ENCODE data around the gene MYL7.

Gene MYL7

GRCh38 chr7:44101966-44102845 is 38.9 kb downstream of the MYL7 start:
- in situ Hi-C loops (cut with MboI; ENCODE audit: low sequenced_read_pairs), result no loop called here

GRCh38 chr7:44101303-44101965 is 39.7 kb downstream of the MYL7 start:
- in situ Hi-C loops (cut with MboI; ENCODE audit: low sequenced_read_pairs), result no loop called here

GRCh38 chr7:44100458-44101302 is 40.5 kb downstream of the MYL7 start:
- in situ Hi-C loops (cut with MboI; ENCODE audit: low sequenced_read_pairs), result no loop called here

GRCh38 chr7:44099669-44100068 is 41.5 kb downstream of the MYL7 start:
- in situ Hi-C loops (cut with MboI; ENCODE audit: low sequenced_read_pairs), result no loop called here

- in situ Hi-C loops (cut with MboI; ENCODE audit: low sequenced_read_pairs), result no loop called here
Measured at GRCh38 chr7:44098092-44099068, 42.8 kb downstream of the MYL7 start.

GRCh38 chr7:44097064-44097932 is 43.8 kb downstream of the MYL7 start:
- in situ Hi-C loops (cut with MboI; ENCODE audit: low sequenced_read_pairs), result no loop called here

GRCh38 chr7:44096326-44096881 is 44.7 kb downstream of the MYL7 start:
- in situ Hi-C loops (cut with MboI; ENCODE audit: low sequenced_read_pairs), result no loop called here

- in situ Hi-C loops (cut with MboI; ENCODE audit: low sequenced_read_pairs), result no loop called here
Measured at GRCh38 chr7:44095781-44096180, 45.4 kb downstream of the MYL7 start.

- in situ Hi-C loops (cut with MboI; ENCODE audit: low sequenced_read_pairs), result no loop called here
Measured at GRCh38 chr7:44094883-44095592, 46.1 kb downstream of the MYL7 start.

- in situ Hi-C loops (cut with MboI; ENCODE audit: low sequenced_read_pairs), result no loop called here
Measured at GRCh38 chr7:44094365-44094764, 46.8 kb downstream of the MYL7 start.

- in situ Hi-C loops (cut with MboI; ENCODE audit: low sequenced_read_pairs), result no loop called here
Measured at GRCh38 chr7:44093102-44093641, 48.0 kb downstream of the MYL7 start.
